ENCODE measurements around the gene EFHB. TPM values are rescaled to one million over a fixed set of nuclear protein-coding genes. Genes with fewer than 3 reads are reported as not detected.
A peak's percentile ranks its signal among the peaks of the same experiment; 100 is the strongest.
"Not testable (repeated sequence)": the region's sequence is repeated elsewhere in the genome, so short reads cannot be mapped to it uniquely, and the experiment has no call there.

EFHB gene
- total and polyA plus RNA-seq, 2 donors from 2014 or later, result 2.1 to 3.5 TPM

- no peak for FAIRE-seq
- Histone ChIP-seq H3K27ac (ENCODE audit: low read depth in 2 of 2, low read length in 2 of 2) (no peak overlapping the region), H3K4me1 (ENCODE audit: control insufficient read depth in 2 of 3, insufficient read depth in 2 of 3, low read depth in 1 of 3, low read length in 3 of 3) (no peaks in the 10 kb centered on the region), H3K27me3 (ENCODE audit: control insufficient read depth, insufficient read depth, low read length) (no peaks in the 10 kb centered on the region), H3K36me3 (ENCODE audit: control insufficient read depth in 2 of 3, insufficient read depth in 3 of 3, low read length in 3 of 3) (no peaks in the 10 kb centered on the region), H3K4me3 (ENCODE audit: low read length in 3 of 3) (no peak overlapping the region), H3K9ac (ENCODE audit: low read length in 3 of 3) (no peak overlapping the region), H3K9me3 (ENCODE audit: control insufficient read depth in 2 of 3, insufficient read depth in 1 of 3, low read length in 3 of 3) (no peaks in the 10 kb centered on the region)
- TF ChIP-seq CTCF (IDR thresholded peaks at IDR 0.05; ENCODE audit: borderline replicate concordance, extremely low read depth, insufficient read depth), result no peak
- intact Hi-C loops (cut with DNase I), result no loop called here
- DNase-seq, result no peak
Observed at GRCh38 chr3:19903649-19904048, 30.4 kb downstream of the EFHB start.

GRCh38 chr3:19901918-19902317 is 32.1 kb downstream of the EFHB start:
- Histone ChIP-seq H3K4me1 (ENCODE audit: control insufficient read depth in 2 of 3, insufficient read depth in 2 of 3, low read depth in 1 of 3, low read length in 3 of 3) (no peaks in the 10 kb centered on the region), H3K27ac (ENCODE audit: low read depth in 2 of 2, low read length in 2 of 2) (no peak overlapping the region), H3K9ac (ENCODE audit: low read length in 3 of 3) (no peak overlapping the region), H3K36me3 (ENCODE audit: control insufficient read depth in 2 of 3, insufficient read depth in 3 of 3, low read length in 3 of 3) (no peaks in the 10 kb centered on the region), H3K27me3 (ENCODE audit: control insufficient read depth, insufficient read depth, low read length) (no peaks in the 10 kb centered on the region), H3K4me3 (ENCODE audit: low read length in 3 of 3) (no peak overlapping the region), H3K9me3 (ENCODE audit: control insufficient read depth in 2 of 3, insufficient read depth in 1 of 3, low read length in 3 of 3) (no peaks in the 10 kb centered on the region)
- DNase-seq (no peak), FAIRE-seq (no peak)
- TF ChIP-seq CTCF (IDR thresholded peaks at IDR 0.05; ENCODE audit: borderline replicate concordance, extremely low read depth, insufficient read depth), result no peak
- intact Hi-C loops (cut with DNase I), result no loop called here

GRCh38 chr3:19901337-19901736 is 32.7 kb downstream of the EFHB start:
- H3K27me3 ChIP-seq (ENCODE audit: control insufficient read depth, insufficient read depth, low read length), result no peaks in the 10 kb centered on the region
- no peaks in the 10 kb centered on the region for H3K4me1 ChIP-seq (ENCODE audit: control insufficient read depth in 2 of 3, insufficient read depth in 2 of 3, low read depth in 1 of 3, low read length in 3 of 3)
- intact Hi-C loops (cut with DNase I), result no loop called here
- peak; percentile 4 for TF ChIP-seq CTCF (IDR thresholded peaks at IDR 0.05; ENCODE audit: borderline replicate concordance, extremely low read depth, insufficient read depth)
- FAIRE-seq, result no peak
- H3K9me3 ChIP-seq (ENCODE audit: control insufficient read depth in 2 of 3, insufficient read depth in 1 of 3, low read length in 3 of 3), result no peaks in the 10 kb centered on the region
- H3K36me3 ChIP-seq (ENCODE audit: control insufficient read depth in 2 of 3, insufficient read depth in 3 of 3, low read length in 3 of 3), result no peaks in the 10 kb centered on the region
- H3K27ac ChIP-seq (ENCODE audit: low read depth in 2 of 2, low read length in 2 of 2), result no peak overlapping the region
- no peak overlapping the region for H3K4me3 ChIP-seq (ENCODE audit: low read length in 3 of 3)
- peak in 1 of 5 donors; percentile 38 for DNase-seq
- no peak overlapping the region for H3K9ac ChIP-seq (ENCODE audit: low read length in 3 of 3)

GRCh38 chr3:19899833-19900232 is 34.2 kb downstream of the EFHB start:
- H3K27ac ChIP-seq (ENCODE audit: low read depth in 2 of 2, low read length in 2 of 2); H3K9me3 ChIP-seq (ENCODE audit: control insufficient read depth in 2 of 3, insufficient read depth in 1 of 3, low read length in 3 of 3); DNase-seq; H3K9ac ChIP-seq (ENCODE audit: low read length in 3 of 3); H3K4me3 ChIP-seq (ENCODE audit: low read length in 3 of 3); H3K27me3 ChIP-seq (ENCODE audit: control insufficient read depth, insufficient read depth, low read length); FAIRE-seq; H3K4me1 ChIP-seq (ENCODE audit: control insufficient read depth in 2 of 3, insufficient read depth in 2 of 3, low read depth in 1 of 3, low read length in 3 of 3); H3K36me3 ChIP-seq (ENCODE audit: control insufficient read depth in 2 of 3, insufficient read depth in 3 of 3, low read length in 3 of 3); intact Hi-C loops (cut with DNase I): not testable (repeated sequence)
